H54 (cell line): ENCODE results near the gene SRMS.
"Not testable (repeated sequence)": the region's sequence is repeated elsewhere in the genome, so short reads cannot be mapped to it uniquely, and the experiment has no call there.

Source experiments
- DNase-seq: peaks from one replicate; pipeline ENCODE4 v3.0.0; 2011; ENCODE audit warnings: low spot score, mixed read lengths; ENCODE audit not compliant: insufficient read length
- FAIRE-seq: peaks from 3 replicates; lab custom pipeline; 2011; peaks lifted over from hg19 to GRCh38; lab: Jason Lieb, UNC
- POLR2A ChIP-seq: IDR thresholded peaks from 2 replicates; pipeline ENCODE4 v1.6.1; 2011; ENCODE audit warnings: low read depth, mild to moderate bottlenecking, low read length

The SRMS gene

GRCh38 chr20:63573647-63574131 lies 26.1 kb upstream of the SRMS start:
- FAIRE-seq (no peak), DNase-seq (no peak)
- TF ChIP-seq POLR2A, result no peak

- TF ChIP-seq POLR2A, result no peak
- FAIRE-seq, result no peak
- DNase-seq, result no peak
Measured at GRCh38 chr20:63572788-63573646, 25.5 kb upstream of the SRMS start.

GRCh38 chr20:63572071-63572787 lies 24.7 kb upstream of the SRMS start:
- FAIRE-seq, result no peak
- DNase-seq, result no peak
- TF ChIP-seq POLR2A, result no peak

- not testable (repeated sequence) for FAIRE-seq, DNase-seq
Measured at GRCh38 chr20:63571087-63571478, 23.5 kb upstream of the SRMS start.

- TF ChIP-seq POLR2A, result no peak
- DNase-seq, result no peak
- FAIRE-seq, result no peak
Measured at GRCh38 chr20:63570281-63571086, 22.9 kb upstream of the SRMS start.

GRCh38 chr20:63568986-63569949 lies 21.7 kb upstream of the SRMS start:
- TF ChIP-seq POLR2A, result no peak
- no peak for DNase-seq
- no peak for FAIRE-seq

- FAIRE-seq (no peak), DNase-seq (no peak)
- no peak for TF ChIP-seq POLR2A
Measured at GRCh38 chr20:63568170-63568981, 20.8 kb upstream of the SRMS start.

GRCh38 chr20:63567386-63568169 lies 20.0 kb upstream of the SRMS start:
- DNase-seq, result no peak
- no peak for TF ChIP-seq POLR2A
- FAIRE-seq, result no peak

- TF ChIP-seq POLR2A, result no peak
- FAIRE-seq (no peak), DNase-seq (no peak)
Measured at GRCh38 chr20:63567136-63567385, 19.5 kb upstream of the SRMS start.

- TF ChIP-seq POLR2A, result no peak
- FAIRE-seq (no peak), DNase-seq (no peak)
Measured at GRCh38 chr20:63566395-63567135, 19.0 kb upstream of the SRMS start.
